Chondrocyte (in vitro differentiated cells): Measurements from ENCODE around the gene NT5DC1. TPM values are rescaled to one million over a fixed set of nuclear protein-coding genes. Genes with fewer than 3 reads are reported as not detected.

Source experiments
- DNase-seq: peaks from one replicate; pipeline ENCODE4 v3.0.0; 2021; ENCODE audit warnings: mixed read lengths, low spot score
- H3K27ac Mint-ChIP-seq: one replicate; pipeline ENCODE4 v1.8.0; 2021; ENCODE audit warnings: mild to moderate bottlenecking, moderate library complexity, mixed read lengths; ENCODE audit not compliant: unreplicated experiment
- H3K27me3 Mint-ChIP-seq: 2 replicates; pipeline ENCODE4 v1.8.0; 2021; ENCODE audit warnings: low read depth, mixed read lengths
- H3K36me3 Mint-ChIP-seq: 2 replicates; pipeline ENCODE4 v1.8.0; 2021; ENCODE audit warnings: low read depth, mixed read lengths
- H3K4me1 Mint-ChIP-seq: 2 replicates; pipeline ENCODE4 v1.8.0; 2021; ENCODE audit warnings: low read depth, mild to moderate bottlenecking, mixed read lengths
- H3K4me3 Mint-ChIP-seq: one replicate; pipeline ENCODE4 v1.8.0; 2021; ENCODE audit warnings: mild to moderate bottlenecking, moderate library complexity, mixed read lengths; ENCODE audit not compliant: unreplicated experiment
- H3K9me3 Mint-ChIP-seq: 2 replicates; pipeline ENCODE4 v1.8.0; 2021; ENCODE audit warnings: low read depth, mixed read lengths
- total RNA-seq: library from RNA; stranded (reverse); gene quantifications from 3 replicates; pipeline ENCODE4 v1.2.1, GENCODE V29; 2021
- TF ChIP-seq, protein P1 (sequence below): fragments of 200-600 bp; sonication (generic); IDR thresholded peaks from 2 replicates; pipeline ENCODE4 v1.5.0; 2021; ENCODE audit warnings: antibody characterized with exemption, mild to moderate bottlenecking, moderate library complexity

The NT5DC1 gene
- total RNA-seq, 1 donor from 2014 or later = 20.6 TPM

DNA sequence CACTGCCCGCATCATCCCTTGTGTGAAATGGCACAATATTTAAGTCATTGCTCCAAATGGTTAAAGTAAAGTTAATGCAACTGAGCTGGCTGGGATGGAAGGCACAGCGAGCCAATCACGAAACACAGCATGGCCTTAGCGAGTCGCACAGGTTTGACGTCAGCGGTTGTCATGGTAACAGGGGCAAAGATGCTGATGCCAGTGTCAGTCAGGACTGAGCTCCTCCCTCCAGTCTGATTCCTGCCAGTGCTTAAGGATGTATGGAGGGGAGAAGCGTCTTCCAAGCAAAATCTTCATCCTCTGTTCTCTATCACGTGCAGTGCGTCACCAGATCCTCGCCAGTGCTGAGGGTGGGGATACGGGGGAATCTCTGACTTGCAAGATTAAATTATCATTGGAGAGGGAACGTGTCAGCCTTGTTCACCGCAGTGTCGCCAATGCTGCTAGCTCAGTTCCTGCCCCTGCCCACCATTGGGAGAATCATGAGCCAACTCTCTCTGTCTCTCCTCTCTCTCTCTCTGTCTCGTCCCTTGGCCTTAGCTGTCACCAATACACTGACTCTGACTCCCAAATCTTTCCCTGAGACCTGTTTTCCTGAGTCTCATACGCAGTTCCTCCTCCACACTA, 128.7 kb downstream of the NT5DC1 start:
- Mint-ChIP-seq H3K4me1 (no peaks in the 10 kb centered on the region), H3K4me3 (no peak overlapping the region), H3K36me3 (peaks cover 4% of the 10 kb centered on the region), H3K9me3 (no peaks in the 10 kb centered on the region), H3K27me3 (no peaks in the 10 kb centered on the region), H3K27ac (no peak overlapping the region)
- no peak for DNase-seq
- TF ChIP-seq, protein P1, sequence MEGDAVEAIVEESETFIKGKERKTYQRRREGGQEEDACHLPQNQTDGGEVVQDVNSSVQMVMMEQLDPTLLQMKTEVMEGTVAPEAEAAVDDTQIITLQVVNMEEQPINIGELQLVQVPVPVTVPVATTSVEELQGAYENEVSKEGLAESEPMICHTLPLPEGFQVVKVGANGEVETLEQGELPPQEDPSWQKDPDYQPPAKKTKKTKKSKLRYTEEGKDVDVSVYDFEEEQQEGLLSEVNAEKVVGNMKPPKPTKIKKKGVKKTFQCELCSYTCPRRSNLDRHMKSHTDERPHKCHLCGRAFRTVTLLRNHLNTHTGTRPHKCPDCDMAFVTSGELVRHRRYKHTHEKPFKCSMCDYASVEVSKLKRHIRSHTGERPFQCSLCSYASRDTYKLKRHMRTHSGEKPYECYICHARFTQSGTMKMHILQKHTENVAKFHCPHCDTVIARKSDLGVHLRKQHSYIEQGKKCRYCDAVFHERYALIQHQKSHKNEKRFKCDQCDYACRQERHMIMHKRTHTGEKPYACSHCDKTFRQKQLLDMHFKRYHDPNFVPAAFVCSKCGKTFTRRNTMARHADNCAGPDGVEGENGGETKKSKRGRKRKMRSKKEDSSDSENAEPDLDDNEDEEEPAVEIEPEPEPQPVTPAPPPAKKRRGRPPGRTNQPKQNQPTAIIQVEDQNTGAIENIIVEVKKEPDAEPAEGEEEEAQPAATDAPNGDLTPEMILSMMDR = no peak

DNA sequence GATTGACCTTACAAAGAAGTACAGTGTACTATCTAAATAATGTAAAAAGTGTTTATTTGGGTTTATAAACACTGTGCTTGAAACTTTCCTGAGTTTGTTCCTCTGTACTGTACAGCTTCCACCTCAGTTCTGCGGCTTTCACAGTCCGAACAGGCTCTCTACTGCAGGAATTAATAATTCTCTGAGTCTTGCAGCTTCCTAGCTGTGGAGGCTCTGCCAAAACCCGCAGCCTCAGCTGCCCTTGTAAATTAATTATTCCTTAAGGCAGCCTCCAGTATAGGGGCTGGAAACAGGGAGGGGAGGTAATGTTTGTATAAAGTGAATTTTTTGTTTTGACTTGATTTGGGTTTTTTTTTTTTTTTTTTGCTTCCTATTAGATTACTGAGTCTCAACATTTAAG, 134.0 kb downstream of the NT5DC1 start:
- TF ChIP-seq, protein P1 = no peak
- no peak overlapping the region for H3K27ac Mint-ChIP-seq
- no peaks in the 10 kb centered on the region for H3K9me3 Mint-ChIP-seq
- H3K36me3 Mint-ChIP-seq = peaks cover 3% of the 10 kb centered on the region
- no peak overlapping the region for H3K4me3 Mint-ChIP-seq
- no peaks in the 10 kb centered on the region for H3K27me3 Mint-ChIP-seq
- peaks cover 14% of the 10 kb centered on the region for H3K4me1 Mint-ChIP-seq
- no peak for DNase-seq

DNA sequence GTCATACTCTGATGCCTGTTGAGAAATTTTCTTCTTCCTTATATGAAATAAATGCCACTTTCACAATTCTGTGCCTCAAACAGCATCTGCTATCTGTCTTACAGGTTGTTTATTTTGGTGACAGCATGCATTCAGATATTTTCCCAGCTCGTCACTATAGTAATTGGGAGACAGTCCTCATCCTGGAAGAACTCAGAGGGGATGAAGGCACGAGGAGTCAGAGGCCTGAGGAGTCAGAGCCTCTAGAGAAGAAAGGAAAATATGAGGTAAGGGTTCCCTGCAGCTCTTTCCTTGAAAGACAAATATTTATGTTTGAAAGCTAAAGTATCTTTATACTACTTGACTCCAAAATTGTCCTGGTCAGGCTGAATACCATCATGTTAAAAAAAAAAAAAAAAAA, 137.4 kb downstream of the NT5DC1 start:
- no peak for DNase-seq
- Mint-ChIP-seq H3K27me3 (no peaks in the 10 kb centered on the region), H3K9me3 (no peaks in the 10 kb centered on the region), H3K27ac (peak overlapping the region; percentile 71), H3K4me1 (peaks cover 14% of the 10 kb centered on the region), H3K36me3 (peaks cover 2% of the 10 kb centered on the region), H3K4me3 (no peak overlapping the region)
- TF ChIP-seq, protein P1 = no peak

DNA sequence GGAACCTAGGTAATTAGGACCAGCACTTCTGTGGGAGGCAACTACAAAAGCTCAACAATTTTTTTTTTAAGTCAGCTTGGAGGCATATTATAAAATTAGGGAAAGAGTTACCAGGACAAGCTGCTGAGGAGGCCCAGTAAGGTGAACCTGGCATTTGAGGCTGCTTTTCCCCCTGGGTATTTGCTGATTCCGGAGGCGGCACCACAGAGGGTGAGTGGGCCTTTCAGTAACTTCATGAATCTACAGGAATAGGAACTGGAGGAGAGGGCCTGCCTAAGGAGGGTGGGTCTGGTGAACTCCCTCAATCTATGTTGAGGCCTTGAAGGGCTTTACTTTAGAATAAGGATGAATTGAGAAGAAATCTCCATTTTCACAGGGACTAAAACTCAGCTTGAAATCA, 138.6 kb downstream of the NT5DC1 start:
- TF ChIP-seq, protein P1 = no peak
- no peaks in the 10 kb centered on the region for H3K9me3 Mint-ChIP-seq
- H3K27me3 Mint-ChIP-seq = no peaks in the 10 kb centered on the region
- peaks cover 14% of the 10 kb centered on the region for H3K4me1 Mint-ChIP-seq
- H3K27ac Mint-ChIP-seq = no peak overlapping the region
- H3K36me3 Mint-ChIP-seq = peaks cover 2% of the 10 kb centered on the region
- DNase-seq = no peak
- H3K4me3 Mint-ChIP-seq = no peak overlapping the region

DNA sequence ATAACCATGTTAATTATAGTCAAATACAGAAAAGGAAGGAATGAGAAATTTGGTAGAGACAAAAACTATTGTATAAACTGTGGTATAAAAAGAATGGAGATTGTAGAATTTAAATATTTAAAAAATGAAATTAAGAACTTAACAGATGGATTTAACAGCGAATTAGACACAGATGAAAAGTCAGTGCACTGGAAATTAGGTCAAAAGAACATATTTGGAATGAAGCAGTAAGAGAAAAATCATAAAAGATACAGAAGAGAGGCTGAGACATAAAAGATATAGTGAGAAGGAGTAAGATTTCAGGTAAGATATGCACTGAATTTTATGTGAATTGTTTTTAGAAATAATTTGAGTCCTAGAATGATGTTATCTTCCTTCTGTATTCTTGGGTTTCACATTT, 139.2 kb downstream of the NT5DC1 start:
- Mint-ChIP-seq H3K27me3 (no peaks in the 10 kb centered on the region), H3K9me3 (no peaks in the 10 kb centered on the region)

More for the DNA sequence above, 139.2 kb downstream of the NT5DC1 start:
- no peak overlapping the region for H3K27ac Mint-ChIP-seq
- peaks cover 2% of the 10 kb centered on the region for H3K36me3 Mint-ChIP-seq
- peaks cover 14% of the 10 kb centered on the region for H3K4me1 Mint-ChIP-seq
- TF ChIP-seq, protein P1 = no peak
- DNase-seq = no peak
- H3K4me3 Mint-ChIP-seq = no peak overlapping the region
